ENCODE results near the gene ZNF451.
"Not testable (repeated sequence)": the region's sequence is repeated elsewhere in the genome, so short reads cannot be mapped to it uniquely, and the experiment has no call there.

ZNF451 gene

GRCh38 chr6:57090458-57091067, 575 bp downstream of the ZNF451 start:
- not testable (repeated sequence) for DNase-seq (ENCODE audit: low spot score)

- not testable (repeated sequence) for DNase-seq (ENCODE audit: low spot score)
Observed at GRCh38 chr6:57091375-57091774, 1.4 kb downstream of the ZNF451 start.

GRCh38 chr6:57094689-57095088, 4.7 kb downstream of the ZNF451 start:
- DNase-seq (ENCODE audit: low spot score): no peak

- no peak for DNase-seq (ENCODE audit: low spot score)
Observed at GRCh38 chr6:57097596-57097995, 7.6 kb downstream of the ZNF451 start.

GRCh38 chr6:57102976-57103375, 13.0 kb downstream of the ZNF451 start:
- no peak for DNase-seq (ENCODE audit: low spot score)

GRCh38 chr6:57104336-57104735, 14.3 kb downstream of the ZNF451 start:
- DNase-seq (ENCODE audit: low spot score): no peak

- no peak for DNase-seq (ENCODE audit: low spot score)
Observed at GRCh38 chr6:57106990-57107389, 17.0 kb downstream of the ZNF451 start.

GRCh38 chr6:57108691-57109090, 18.7 kb downstream of the ZNF451 start:
- DNase-seq (ENCODE audit: low spot score): no peak

GRCh38 chr6:57109880-57110279, 19.9 kb downstream of the ZNF451 start:
- no peak for DNase-seq (ENCODE audit: low spot score)

GRCh38 chr6:57113105-57113504, 23.1 kb downstream of the ZNF451 start:
- no peak for DNase-seq (ENCODE audit: low spot score)

GRCh38 chr6:57116776-57117175, 26.8 kb downstream of the ZNF451 start:
- no peak for DNase-seq (ENCODE audit: low spot score)

GRCh38 chr6:57117796-57118195, 27.8 kb downstream of the ZNF451 start:
- no peak for DNase-seq (ENCODE audit: low spot score)

- no peak for DNase-seq (ENCODE audit: low spot score)
Observed at GRCh38 chr6:57123111-57123510, 33.1 kb downstream of the ZNF451 start.

GRCh38 chr6:57127763-57128162, 37.8 kb downstream of the ZNF451 start:
- peak; percentile 10 for DNase-seq (ENCODE audit: low spot score)

GRCh38 chr6:57130661-57131177, 40.7 kb downstream of the ZNF451 start:
- DNase-seq (ENCODE audit: low spot score): no peak

- DNase-seq (ENCODE audit: low spot score): no peak
Observed at GRCh38 chr6:57134954-57135353, 45.0 kb downstream of the ZNF451 start.

- peak; percentile 7 for DNase-seq (ENCODE audit: low spot score)
Observed at GRCh38 chr6:57135885-57136284, 45.9 kb downstream of the ZNF451 start.

GRCh38 chr6:57137350-57137749, 47.4 kb downstream of the ZNF451 start:
- no peak for DNase-seq (ENCODE audit: low spot score)

GRCh38 chr6:57138026-57138425, 48.0 kb downstream of the ZNF451 start:
- no peak for DNase-seq (ENCODE audit: low spot score)

GRCh38 chr6:57141451-57142177, 51.6 kb downstream of the ZNF451 start:
- no peak for DNase-seq (ENCODE audit: low spot score)

- DNase-seq (ENCODE audit: low spot score): no peak
Observed at GRCh38 chr6:57142178-57142525, 52.2 kb downstream of the ZNF451 start.

GRCh38 chr6:57143690-57144089, 53.7 kb downstream of the ZNF451 start:
- no peak for DNase-seq (ENCODE audit: low spot score)

- DNase-seq (ENCODE audit: low spot score): no peak
Observed at GRCh38 chr6:57147401-57147800, 57.4 kb downstream of the ZNF451 start.

Measured in Ammon's horn (tissue), 1 donor.